ENCODE results near the gene ZNF493.

ZNF493 gene

GRCh38 chr19:21463449-21464105 lies 66.6 kb downstream of the ZNF493 start:
- no peak for DNase-seq

- no peak for DNase-seq
These were observed 69.7 kb downstream of the ZNF493 start for GRCh38 chr19:21466627-21467026.

DNA sequence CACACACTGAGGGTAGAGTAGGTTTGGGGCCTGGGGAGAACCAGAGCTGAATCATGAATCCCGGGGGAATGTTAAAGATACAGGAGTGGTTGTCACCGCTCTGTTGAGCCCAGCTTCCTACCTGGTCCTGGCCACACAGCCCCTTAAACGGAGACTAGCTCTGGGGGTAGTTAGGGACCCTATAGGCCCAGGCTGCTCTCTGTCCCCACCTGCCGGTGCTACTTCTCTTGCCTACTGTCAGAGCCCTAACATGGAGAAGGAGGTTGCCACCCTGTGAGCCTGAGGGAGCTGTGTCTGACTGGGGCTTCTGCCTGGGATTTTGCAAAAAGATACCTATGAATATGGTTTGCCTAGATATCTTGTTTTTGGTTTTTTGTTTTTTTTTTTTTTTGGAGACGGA lies 71.9 kb downstream of the ZNF493 start:
- DNase-seq: no peak

- no peak for DNase-seq
These were observed 75.6 kb downstream of the ZNF493 start for GRCh38 chr19:21472507-21472906.

DNA sequence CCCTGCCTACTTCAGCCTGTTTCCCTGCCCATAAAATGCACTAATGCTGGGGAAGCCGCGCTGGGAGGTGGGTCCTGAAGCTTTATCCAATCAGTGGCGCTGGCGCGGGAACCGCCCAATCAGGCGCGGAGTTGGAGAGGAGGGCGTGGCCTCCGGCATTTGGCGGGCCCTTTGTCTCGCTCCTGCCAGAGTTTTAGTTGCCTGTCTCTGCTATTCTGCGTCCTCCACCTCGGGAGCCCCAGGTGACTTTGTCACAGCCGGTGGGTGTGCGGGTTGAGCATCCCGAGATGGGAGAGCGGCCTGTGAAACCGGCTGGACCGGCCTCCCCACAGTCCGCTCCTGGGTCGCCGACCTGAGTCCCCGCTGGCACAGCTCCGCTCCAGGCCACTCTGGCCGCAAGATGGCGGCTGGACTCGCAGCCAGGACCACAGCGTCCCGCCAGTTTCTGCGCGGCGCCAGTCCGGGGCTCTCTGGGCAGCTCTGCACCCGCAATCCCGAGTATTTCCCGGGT lies 77.8 kb downstream of the ZNF493 start:
- no peak for DNase-seq
